Measurements from ENCODE around the gene LIMA1. TPM values are rescaled to one million over a fixed set of nuclear protein-coding genes. Genes with fewer than 3 reads are reported as not detected.

The LIMA1 gene
- total RNA-seq, 2 donors from 2014 or later, result 20.7 to 28.3 TPM

DNA sequence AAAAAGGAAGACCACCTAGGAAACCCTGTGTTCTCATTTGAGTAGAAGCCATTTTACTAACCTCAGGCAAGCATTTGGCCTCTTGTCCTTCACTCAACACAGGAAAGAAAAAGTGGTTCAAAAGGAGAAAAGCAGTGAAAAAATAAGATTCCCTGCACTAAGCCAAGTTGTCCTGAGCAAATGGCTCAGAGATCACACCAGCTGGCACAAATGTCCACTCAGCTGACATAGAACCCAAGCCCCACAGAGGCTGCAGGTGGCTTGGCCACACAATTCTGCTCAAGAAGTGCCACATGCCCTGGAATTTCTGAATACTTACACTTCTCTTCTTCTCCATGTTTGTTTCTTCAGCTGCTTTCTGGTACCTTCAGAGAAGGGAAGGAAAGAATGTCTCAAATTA, 52.0 kb downstream of the LIMA1 start:
- no peaks in the 10 kb centered on the region for H3K27me3 ChIP-seq

GRCh38 chr12:50230217-50230616, 53.1 kb downstream of the LIMA1 start:
- Histone ChIP-seq H3K36me3 (no peaks in the 10 kb centered on the region), H3K27me3 (no peaks in the 10 kb centered on the region), H3K4me3 (no peak overlapping the region), H3K9me3 (no peaks in the 10 kb centered on the region), H3K4me1 (no peaks in the 10 kb centered on the region), H3K27ac (no peak overlapping the region)
- DNase-seq (ENCODE audit: low spot score), result no peak
- TF ChIP-seq, protein P1, sequence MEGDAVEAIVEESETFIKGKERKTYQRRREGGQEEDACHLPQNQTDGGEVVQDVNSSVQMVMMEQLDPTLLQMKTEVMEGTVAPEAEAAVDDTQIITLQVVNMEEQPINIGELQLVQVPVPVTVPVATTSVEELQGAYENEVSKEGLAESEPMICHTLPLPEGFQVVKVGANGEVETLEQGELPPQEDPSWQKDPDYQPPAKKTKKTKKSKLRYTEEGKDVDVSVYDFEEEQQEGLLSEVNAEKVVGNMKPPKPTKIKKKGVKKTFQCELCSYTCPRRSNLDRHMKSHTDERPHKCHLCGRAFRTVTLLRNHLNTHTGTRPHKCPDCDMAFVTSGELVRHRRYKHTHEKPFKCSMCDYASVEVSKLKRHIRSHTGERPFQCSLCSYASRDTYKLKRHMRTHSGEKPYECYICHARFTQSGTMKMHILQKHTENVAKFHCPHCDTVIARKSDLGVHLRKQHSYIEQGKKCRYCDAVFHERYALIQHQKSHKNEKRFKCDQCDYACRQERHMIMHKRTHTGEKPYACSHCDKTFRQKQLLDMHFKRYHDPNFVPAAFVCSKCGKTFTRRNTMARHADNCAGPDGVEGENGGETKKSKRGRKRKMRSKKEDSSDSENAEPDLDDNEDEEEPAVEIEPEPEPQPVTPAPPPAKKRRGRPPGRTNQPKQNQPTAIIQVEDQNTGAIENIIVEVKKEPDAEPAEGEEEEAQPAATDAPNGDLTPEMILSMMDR (IDR thresholded peaks at IDR 0.05), result no peak

More for the DNA sequence above, 52.0 kb downstream of the LIMA1 start:
- Histone ChIP-seq H3K9me3 (no peaks in the 10 kb centered on the region), H3K4me3 (no peak overlapping the region), H3K4me1 (no peaks in the 10 kb centered on the region), H3K36me3 (no peaks in the 10 kb centered on the region), H3K27ac (no peak overlapping the region)
- TF ChIP-seq, protein P1 (IDR thresholded peaks at IDR 0.05), result no peak
- DNase-seq (ENCODE audit: low spot score), result peak; percentile 9

GRCh38 chr12:50224026-50224692, 59.2 kb downstream of the LIMA1 start:
- TF ChIP-seq, protein P1 (IDR thresholded peaks at IDR 0.05), result no peak
- no peaks in the 10 kb centered on the region for H3K9me3 ChIP-seq
- no peak overlapping the region for H3K4me3 ChIP-seq
- peaks cover 0 to 41% of the 10 kb centered on the region in 2 donors for H3K4me1 ChIP-seq
- no peaks in the 10 kb centered on the region for H3K27me3 ChIP-seq
- H3K36me3 ChIP-seq, result no peaks in the 10 kb centered on the region
- no peak for DNase-seq (ENCODE audit: low spot score)
- H3K27ac ChIP-seq, result no peak overlapping the region

- Histone ChIP-seq H3K36me3 (no peaks in the 10 kb centered on the region), H3K4me3 (peak overlapping the region; percentile 32 to 39), H3K27me3 (no peaks in the 10 kb centered on the region), H3K4me1 (peaks cover 0 to 43% of the 10 kb centered on the region in 2 donors), H3K9me3 (no peaks in the 10 kb centered on the region), H3K27ac (peak overlapping the region; percentile 64 to 87)
- TF ChIP-seq, protein P1 (IDR thresholded peaks at IDR 0.05), result peak in 1 of 2 donors; percentile 46
- DNase-seq (ENCODE audit: low spot score), result peak; percentile 79
These were observed 61.0 kb downstream of the LIMA1 start for GRCh38 chr12:50222275-50222783.

GRCh38 chr12:50221228-50222008, 61.9 kb downstream of the LIMA1 start:
- TF ChIP-seq, protein P1 (IDR thresholded peaks at IDR 0.05), result no peak
- no peak for DNase-seq (ENCODE audit: low spot score)
- Histone ChIP-seq H3K4me1 (peaks cover 0 to 43% of the 10 kb centered on the region in 2 donors), H3K36me3 (no peaks in the 10 kb centered on the region), H3K4me3 (peak overlapping the region; percentile 32 to 39), H3K27ac (peak overlapping the region; percentile 64 to 87), H3K27me3 (no peaks in the 10 kb centered on the region), H3K9me3 (no peaks in the 10 kb centered on the region)
